ENCODE data around the gene PLXDC1. TPM values are rescaled to one million over a fixed set of nuclear protein-coding genes. Genes with fewer than 3 reads are reported as not detected.
"Not testable (repeated sequence)": the region's sequence is repeated elsewhere in the genome, so short reads cannot be mapped to it uniquely, and the experiment has no call there.

The PLXDC1 gene
- total RNA-seq, 2 experiments from 2014 or later = 1.7 to 2.4 TPM

- Mint-ChIP-seq H3K27ac (no peak overlapping the region), H3K4me1 (ENCODE audit: low read depth) (no peaks in the 10 kb centered on the region), H3K4me3 (no peak overlapping the region), H3K9me3 (no peaks in the 10 kb centered on the region), H3K36me3 (ENCODE audit: low read depth) (no peaks in the 10 kb centered on the region), H3K27me3 (no peaks in the 10 kb centered on the region)
- ChIA-PET POLR2A (interaction anchor here (1.2 kb wide), 1 partner anchor 27 kb away, joined by 3 read pairs; no protein-coding TSS in a partner anchor), CTCF (interaction anchor here (0.8 to 2.2 kb wide), 7 partner anchors 13 to 140 kb away, joined by 3 to 6 read pairs (median 4); no protein-coding TSS in a partner anchor)
- TF ChIP-seq, protein P1, sequence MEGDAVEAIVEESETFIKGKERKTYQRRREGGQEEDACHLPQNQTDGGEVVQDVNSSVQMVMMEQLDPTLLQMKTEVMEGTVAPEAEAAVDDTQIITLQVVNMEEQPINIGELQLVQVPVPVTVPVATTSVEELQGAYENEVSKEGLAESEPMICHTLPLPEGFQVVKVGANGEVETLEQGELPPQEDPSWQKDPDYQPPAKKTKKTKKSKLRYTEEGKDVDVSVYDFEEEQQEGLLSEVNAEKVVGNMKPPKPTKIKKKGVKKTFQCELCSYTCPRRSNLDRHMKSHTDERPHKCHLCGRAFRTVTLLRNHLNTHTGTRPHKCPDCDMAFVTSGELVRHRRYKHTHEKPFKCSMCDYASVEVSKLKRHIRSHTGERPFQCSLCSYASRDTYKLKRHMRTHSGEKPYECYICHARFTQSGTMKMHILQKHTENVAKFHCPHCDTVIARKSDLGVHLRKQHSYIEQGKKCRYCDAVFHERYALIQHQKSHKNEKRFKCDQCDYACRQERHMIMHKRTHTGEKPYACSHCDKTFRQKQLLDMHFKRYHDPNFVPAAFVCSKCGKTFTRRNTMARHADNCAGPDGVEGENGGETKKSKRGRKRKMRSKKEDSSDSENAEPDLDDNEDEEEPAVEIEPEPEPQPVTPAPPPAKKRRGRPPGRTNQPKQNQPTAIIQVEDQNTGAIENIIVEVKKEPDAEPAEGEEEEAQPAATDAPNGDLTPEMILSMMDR (IDR thresholded peaks at IDR 0.05) = no peak
- ATAC-seq (no peak), DNase-seq (no peak)
- intact Hi-C loops (cut with micrococcal nuclease) = no loop called here
Observed at GRCh38 chr17:39122991-39123390, 28.4 kb downstream of the PLXDC1 start.

- H3K27me3 Mint-ChIP-seq; ATAC-seq; intact Hi-C loops (cut with micrococcal nuclease); H3K9me3 Mint-ChIP-seq; H3K4me1 Mint-ChIP-seq (ENCODE audit: low read depth); H3K4me3 Mint-ChIP-seq; DNase-seq; H3K27ac Mint-ChIP-seq; H3K36me3 Mint-ChIP-seq (ENCODE audit: low read depth): not testable (repeated sequence)
- POLR2A ChIA-PET = interaction anchor here (0.7 kb wide), 1 partner anchor 450 kb away, joined by 3 read pairs; no protein-coding TSS in a partner anchor
- CTCF ChIA-PET = interaction anchor here (0.8 to 2.2 kb wide), 3 partner anchors 22 to 43 kb away, joined by 3 to 6 read pairs (median 3); no protein-coding TSS in a partner anchor
Observed at GRCh38 chr17:39121919-39122318, 29.5 kb downstream of the PLXDC1 start.

DNA sequence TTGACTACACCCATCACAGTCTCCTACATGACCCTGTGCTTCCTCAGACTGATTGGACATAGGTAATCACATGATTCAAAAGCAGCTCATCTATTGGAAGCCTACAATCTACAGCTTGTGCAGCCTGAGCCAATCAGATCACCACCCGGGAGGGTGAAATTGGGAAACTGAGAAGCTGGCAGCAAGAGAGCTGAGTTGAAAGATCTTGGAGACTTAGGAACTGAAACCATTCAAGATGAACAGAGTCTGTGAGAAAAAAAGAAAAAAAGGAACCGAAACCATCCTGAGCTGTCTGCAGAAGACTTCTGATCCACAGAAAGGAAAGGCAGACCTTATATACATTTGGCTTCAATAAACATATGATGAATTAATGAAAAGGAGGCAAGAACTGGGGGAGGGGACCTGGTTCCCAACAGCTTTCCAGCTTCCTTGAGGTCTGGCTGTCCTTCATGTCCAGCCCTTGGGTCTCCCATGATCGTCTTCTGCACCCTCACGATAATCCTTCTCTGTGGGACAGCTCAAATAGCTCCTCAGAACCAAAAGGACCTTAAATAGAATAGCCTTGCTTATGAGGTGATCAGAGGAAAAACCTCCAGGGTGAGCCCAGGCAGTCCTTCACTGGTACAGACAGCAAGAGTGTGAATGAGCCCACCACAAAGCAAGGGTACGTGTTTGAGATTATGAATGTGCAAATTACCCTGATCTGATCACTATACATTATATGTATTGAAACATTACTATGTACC, 32.6 kb downstream of the PLXDC1 start:
- TF ChIP-seq, protein P1 (IDR thresholded peaks at IDR 0.05) = no peak
- no peaks in the 10 kb centered on the region for H3K27me3 Mint-ChIP-seq
- ChIA-PET POLR2A (interaction anchor here (0.9 kb wide), 1 partner anchor 105 kb away, joined by 3 read pairs; no protein-coding TSS in a partner anchor), CTCF (interaction anchor here (0.9 to 1.8 kb wide), 3 partner anchors 26 to 50 kb away, joined by 3 to 5 read pairs (median 5); no protein-coding TSS in a partner anchor)
- ATAC-seq (no peak), DNase-seq (no peak)
- no peaks in the 10 kb centered on the region for H3K36me3 Mint-ChIP-seq (ENCODE audit: low read depth)
- no peaks in the 10 kb centered on the region for H3K9me3 Mint-ChIP-seq
- no peak overlapping the region for H3K4me3 Mint-ChIP-seq
- no peak overlapping the region for H3K27ac Mint-ChIP-seq
- intact Hi-C loops (cut with micrococcal nuclease) = no loop called here
- no peaks in the 10 kb centered on the region for H3K4me1 Mint-ChIP-seq (ENCODE audit: low read depth)

- TF ChIP-seq, protein P1 (IDR thresholded peaks at IDR 0.05) = no peak
- Mint-ChIP-seq H3K27me3 (no peaks in the 10 kb centered on the region), H3K4me3 (no peak overlapping the region), H3K36me3 (ENCODE audit: low read depth) (no peaks in the 10 kb centered on the region), H3K9me3 (no peaks in the 10 kb centered on the region), H3K27ac (no peak overlapping the region), H3K4me1 (ENCODE audit: low read depth) (no peaks in the 10 kb centered on the region)
- ChIA-PET POLR2A (no interaction called here), CTCF (interaction anchor here (0.8 to 1.6 kb wide), 4 partner anchors 8 to 59 kb away, joined by 3 to 4 read pairs (median 3); no protein-coding TSS in a partner anchor)
- intact Hi-C loops (cut with micrococcal nuclease) = no loop called here
- no peak for ATAC-seq
- DNase-seq = no peak
Observed at GRCh38 chr17:39116224-39116623, 35.2 kb downstream of the PLXDC1 start.

- CTCF ChIA-PET = interaction anchor here (0.9 to 1.6 kb wide), 4 partner anchors 9 to 121 kb away, joined by 3 to 8 read pairs (median 4); no protein-coding TSS in a partner anchor
Observed at GRCh38 chr17:39115135-39115534, 36.3 kb downstream of the PLXDC1 start.

More at GRCh38 chr17:39115135-39115534, 36.3 kb downstream of the PLXDC1 start:
- POLR2A ChIA-PET = no interaction called here
- H3K4me1 Mint-ChIP-seq (ENCODE audit: low read depth) = no peaks in the 10 kb centered on the region
- TF ChIP-seq, protein P1 (IDR thresholded peaks at IDR 0.05) = no peak
- H3K27ac Mint-ChIP-seq = no peak overlapping the region
- DNase-seq = no peak
- intact Hi-C loops (cut with micrococcal nuclease) = no loop called here
- no peak overlapping the region for H3K4me3 Mint-ChIP-seq
- no peaks in the 10 kb centered on the region for H3K36me3 Mint-ChIP-seq (ENCODE audit: low read depth)
- no peaks in the 10 kb centered on the region for H3K27me3 Mint-ChIP-seq
- H3K9me3 Mint-ChIP-seq = no peaks in the 10 kb centered on the region
- no peak for ATAC-seq

Data from activated CD8-positive, alpha-beta T cell treated with anti-CD3 and anti-CD28 coated beads for 36 hours (primary cell).